Choroid plexus epithelial cell (primary cell): Measurements from ENCODE around the gene IRS1.
A peak's percentile ranks its signal among the peaks of the same experiment; 100 is the strongest.

Source experiments
- DNase-seq: peaks from one replicate; pipeline ENCODE4 v3.0.0-alpha.2; 2010; ENCODE audit warnings: low read depth
- H3K4me3 ChIP-seq: 2 replicates; pipeline ENCODE4 v1.5.1; 2011; ENCODE audit warnings: low read depth, mild to moderate bottlenecking, control low read depth, low read length, moderate library complexity
- TF ChIP-seq, protein P1 (sequence below): conservative IDR thresholded peaks from 2 replicates; pipeline ENCODE4 v1.5.1; 2011; ENCODE audit warnings: low read depth, mild to moderate bottlenecking, control low read depth, inconsistent platforms, low read length, moderate library complexity

The IRS1 gene

DNA sequence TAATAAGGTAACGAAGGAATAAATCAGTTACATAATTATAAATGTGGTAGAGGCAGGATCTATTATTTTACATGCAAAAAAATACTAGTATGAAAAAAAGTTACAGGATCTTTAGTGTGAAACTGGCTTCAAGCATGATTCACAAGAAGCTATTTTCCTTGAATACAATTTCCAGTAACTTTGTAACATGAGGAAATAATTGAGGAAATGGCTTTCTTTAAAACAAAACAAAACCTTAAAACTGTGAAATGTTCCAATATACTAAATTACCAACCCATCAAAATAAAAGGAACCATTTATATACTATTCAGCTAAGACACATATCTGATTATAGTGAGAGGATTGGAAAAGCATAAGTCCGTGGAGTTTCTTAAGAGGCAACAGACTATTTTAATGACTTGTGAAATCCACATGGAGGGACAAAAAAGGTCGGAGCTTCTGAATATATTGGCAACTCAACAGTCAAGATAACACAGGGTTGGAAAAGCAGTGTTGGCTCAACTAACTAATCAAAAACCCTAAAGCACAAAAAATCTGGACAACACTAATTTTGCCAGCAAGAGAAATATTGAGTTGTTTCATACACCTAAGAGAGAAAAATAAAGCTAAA, 10.6 kb downstream of the IRS1 start:
- TF ChIP-seq, protein P1, sequence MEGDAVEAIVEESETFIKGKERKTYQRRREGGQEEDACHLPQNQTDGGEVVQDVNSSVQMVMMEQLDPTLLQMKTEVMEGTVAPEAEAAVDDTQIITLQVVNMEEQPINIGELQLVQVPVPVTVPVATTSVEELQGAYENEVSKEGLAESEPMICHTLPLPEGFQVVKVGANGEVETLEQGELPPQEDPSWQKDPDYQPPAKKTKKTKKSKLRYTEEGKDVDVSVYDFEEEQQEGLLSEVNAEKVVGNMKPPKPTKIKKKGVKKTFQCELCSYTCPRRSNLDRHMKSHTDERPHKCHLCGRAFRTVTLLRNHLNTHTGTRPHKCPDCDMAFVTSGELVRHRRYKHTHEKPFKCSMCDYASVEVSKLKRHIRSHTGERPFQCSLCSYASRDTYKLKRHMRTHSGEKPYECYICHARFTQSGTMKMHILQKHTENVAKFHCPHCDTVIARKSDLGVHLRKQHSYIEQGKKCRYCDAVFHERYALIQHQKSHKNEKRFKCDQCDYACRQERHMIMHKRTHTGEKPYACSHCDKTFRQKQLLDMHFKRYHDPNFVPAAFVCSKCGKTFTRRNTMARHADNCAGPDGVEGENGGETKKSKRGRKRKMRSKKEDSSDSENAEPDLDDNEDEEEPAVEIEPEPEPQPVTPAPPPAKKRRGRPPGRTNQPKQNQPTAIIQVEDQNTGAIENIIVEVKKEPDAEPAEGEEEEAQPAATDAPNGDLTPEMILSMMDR: no peak
- H3K4me3 ChIP-seq: no peak overlapping the region
- DNase-seq: peak; percentile 23

DNA sequence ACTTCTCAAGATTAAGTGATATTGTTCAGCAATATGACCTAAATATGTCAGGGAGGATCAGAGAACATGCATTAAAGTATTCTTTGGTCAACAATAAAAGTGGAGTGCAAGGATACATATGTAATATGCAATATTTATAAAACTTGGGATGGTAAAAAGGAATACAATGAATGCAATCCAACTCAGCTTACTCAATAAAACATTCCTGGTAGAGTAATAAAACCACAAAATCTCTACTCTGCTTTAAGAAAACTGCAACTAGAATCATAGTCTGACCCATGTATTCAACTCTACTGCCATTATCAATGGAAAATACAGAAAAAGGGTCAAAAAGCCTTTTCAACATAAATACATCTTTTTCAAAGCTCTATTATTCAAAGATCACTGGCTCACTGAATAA, 11.6 kb downstream of the IRS1 start:
- TF ChIP-seq, protein P1: no peak
- no peak overlapping the region for H3K4me3 ChIP-seq
- no peak for DNase-seq

DNA sequence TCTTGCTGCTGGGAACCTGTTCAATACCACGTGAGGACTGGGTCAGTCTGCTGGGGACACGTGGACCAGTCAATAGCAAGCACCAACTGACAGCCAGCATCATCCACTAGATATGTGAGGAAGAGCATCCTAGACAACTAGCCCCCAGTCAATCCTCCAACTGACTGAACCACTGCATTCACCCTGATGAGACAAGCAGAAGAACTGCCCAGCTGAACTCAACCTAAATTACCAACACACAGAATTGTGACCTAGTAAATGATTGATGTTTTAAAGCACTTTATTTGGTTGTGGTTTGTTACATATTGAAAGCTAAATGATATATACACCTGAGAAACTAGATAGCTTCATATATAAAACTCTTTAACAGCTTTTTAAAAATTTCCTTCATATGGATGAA, 15.7 kb downstream of the IRS1 start:
- TF ChIP-seq, protein P1: no peak
- no peak for DNase-seq
- no peak overlapping the region for H3K4me3 ChIP-seq

DNA sequence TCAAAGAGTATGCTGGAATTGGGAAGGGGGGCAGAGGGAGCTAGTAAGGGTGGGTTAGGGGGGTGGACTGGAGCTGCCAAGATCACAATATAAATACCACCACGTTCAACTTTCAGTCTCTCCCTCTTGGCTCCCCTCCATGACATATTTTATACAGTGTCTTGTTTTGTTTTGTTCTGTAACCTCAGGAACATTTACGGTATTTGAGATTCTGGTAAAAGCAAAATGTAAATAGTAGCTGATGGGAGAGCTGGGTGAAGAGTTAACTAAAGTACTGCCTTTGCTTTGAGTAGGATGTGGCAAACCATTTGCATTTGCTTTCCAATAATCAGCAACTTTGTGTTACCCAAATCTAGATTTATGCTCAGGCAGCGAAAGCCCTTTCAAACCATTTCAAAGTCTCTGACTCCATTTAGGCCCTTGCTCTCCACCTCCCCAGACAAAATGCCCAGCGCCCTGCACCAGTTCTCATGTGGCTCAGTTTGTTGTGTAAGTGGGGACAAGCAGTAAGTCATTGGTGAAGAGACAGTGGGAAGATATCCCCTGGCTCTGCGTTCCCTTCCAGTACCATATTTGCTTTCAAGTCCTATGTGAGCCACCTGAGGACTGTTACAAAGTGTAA, 17.4 kb downstream of the IRS1 start:
- TF ChIP-seq, protein P1: no peak
- peak overlapping the region; percentile 5 for H3K4me3 ChIP-seq
- DNase-seq: peak; percentile 96

DNA sequence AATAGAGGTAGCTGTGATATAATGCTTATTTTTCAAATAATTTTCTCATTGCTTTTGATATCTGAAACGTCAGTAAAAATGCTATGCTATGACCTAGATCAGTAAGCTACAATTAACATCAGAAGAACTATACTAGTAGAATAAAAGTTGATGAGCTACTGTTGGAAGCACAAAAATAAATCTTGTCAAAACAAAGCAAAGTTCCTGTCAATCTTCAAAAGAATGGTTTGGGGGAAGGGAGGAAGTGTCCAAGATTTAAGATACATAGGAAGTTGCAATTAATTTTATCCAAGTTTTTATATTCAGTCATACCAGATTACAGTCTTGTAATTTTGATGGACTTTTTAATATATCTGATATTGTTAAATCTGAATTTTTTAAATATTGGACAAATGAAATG, 19.2 kb downstream of the IRS1 start:
- TF ChIP-seq, protein P1: no peak
- DNase-seq: no peak
- H3K4me3 ChIP-seq: no peak overlapping the region

DNA sequence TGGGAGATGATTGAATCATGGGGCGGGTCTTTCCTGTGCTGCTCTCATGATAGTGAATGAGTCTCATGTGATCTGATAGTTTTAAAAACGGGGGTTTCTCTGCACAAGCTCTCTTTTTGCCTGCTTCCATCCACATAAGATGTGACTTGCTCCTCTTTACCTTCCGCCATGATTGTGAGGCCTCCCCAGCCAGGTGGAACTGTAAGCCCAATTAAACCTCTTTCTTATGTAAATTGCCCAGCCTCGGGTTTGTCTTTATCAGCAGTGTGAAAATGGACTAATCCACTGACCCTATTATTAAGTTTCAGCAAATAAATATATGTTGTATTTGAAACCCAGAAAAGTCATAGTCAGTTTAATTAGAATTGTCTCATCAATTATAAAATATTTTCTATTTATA, 22.0 kb downstream of the IRS1 start:
- no peak overlapping the region for H3K4me3 ChIP-seq
- TF ChIP-seq, protein P1: no peak
- no peak for DNase-seq

DNA sequence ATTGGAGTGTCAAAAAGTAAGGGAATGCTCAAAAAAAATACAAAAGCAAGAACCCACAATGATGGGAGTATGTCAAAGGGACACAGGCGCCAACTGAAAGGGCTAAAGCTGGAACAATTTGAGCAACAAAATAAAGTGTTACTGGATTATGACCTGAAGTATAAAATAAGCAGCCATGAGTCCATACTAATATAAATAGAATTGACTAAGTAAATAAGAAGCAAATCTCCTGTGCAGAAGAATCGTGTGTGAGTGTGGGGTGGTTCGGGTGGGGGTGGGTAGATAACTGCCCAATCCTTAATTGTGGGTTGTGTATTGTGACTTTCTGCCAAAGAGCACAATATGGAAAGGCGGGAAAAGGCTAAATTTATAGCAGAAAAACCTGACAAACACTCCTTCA, 23.5 kb downstream of the IRS1 start:
- H3K4me3 ChIP-seq: no peak overlapping the region
- no peak for DNase-seq
- TF ChIP-seq, protein P1: no peak
